Coronary artery (tissue), 2 donors: ENCODE data around the gene KLF13.

Experiments
- DNase-seq: peaks from one replicate; pipeline ENCODE4 v3.0.0-alpha.2; 2017; ENCODE audit warnings: low spot score
- H3K27ac ChIP-seq, 2 donors: fragments of 200-600 bp; sonication (generic); one replicate each; pipeline ENCODE4 v1.5.1; 2016 to 2019
- H3K4me3 ChIP-seq: fragments of 200-600 bp; sonication (generic); 2 replicates; pipeline ENCODE4 v1.5.1; 2016; ENCODE audit warnings: mild to moderate bottlenecking, moderate library complexity
- TF ChIP-seq, protein P1 (sequence below): fragments of 200-600 bp; sonication (generic); IDR thresholded peaks from one replicate; pipeline ENCODE4 v1.5.1; 2019; ENCODE audit warnings: antibody characterized with exemption

KLF13 gene

DNA sequence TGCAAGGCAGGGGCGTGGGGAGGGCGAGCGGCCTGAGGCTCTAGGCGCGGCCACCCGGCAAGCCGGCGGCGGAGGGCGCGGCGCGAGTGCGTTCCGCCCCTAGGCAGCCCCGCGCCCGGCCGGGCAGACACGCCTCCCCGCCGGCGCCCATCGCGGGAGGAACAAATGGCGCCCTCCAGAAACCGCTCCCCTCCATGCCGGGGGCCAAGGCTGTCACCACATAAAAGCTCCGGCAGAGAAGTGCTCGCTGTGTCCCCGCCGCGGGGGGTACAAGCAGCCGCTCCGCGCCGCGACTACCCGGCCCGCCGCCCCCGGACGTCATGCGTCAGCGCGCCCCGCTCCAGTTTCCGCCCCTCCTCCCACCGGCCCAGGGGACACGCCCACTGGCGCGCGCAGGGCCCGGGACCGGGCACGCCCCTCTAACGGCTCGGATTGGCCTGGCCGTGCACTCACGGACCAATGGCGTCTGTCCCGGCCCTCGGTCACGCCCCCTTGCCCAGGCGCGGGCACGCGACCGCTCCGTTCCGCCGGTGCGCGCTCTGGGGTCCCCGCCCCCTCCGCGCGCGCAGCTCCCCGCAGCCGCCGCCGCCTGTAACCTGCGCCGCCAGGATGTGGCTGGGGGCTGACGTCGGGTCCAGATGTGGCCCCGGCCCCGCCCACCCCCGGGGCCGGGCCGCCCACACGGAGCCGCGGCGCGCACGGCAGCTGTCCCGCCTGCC, at the start of gene KLF13:
TSS of gene KLF13 (plus strand) at position 680 of the 719 bp plus-strand sequence. CDS start 378 bp downstream, outside the sequence.
- DNase-seq: peak; percentile 99
- Histone ChIP-seq H3K27ac (peak within 1 kb of the TSS; percentile 97 to 99), H3K4me3 (peak within 1 kb of the TSS; percentile 92)
- TF ChIP-seq, protein P1, sequence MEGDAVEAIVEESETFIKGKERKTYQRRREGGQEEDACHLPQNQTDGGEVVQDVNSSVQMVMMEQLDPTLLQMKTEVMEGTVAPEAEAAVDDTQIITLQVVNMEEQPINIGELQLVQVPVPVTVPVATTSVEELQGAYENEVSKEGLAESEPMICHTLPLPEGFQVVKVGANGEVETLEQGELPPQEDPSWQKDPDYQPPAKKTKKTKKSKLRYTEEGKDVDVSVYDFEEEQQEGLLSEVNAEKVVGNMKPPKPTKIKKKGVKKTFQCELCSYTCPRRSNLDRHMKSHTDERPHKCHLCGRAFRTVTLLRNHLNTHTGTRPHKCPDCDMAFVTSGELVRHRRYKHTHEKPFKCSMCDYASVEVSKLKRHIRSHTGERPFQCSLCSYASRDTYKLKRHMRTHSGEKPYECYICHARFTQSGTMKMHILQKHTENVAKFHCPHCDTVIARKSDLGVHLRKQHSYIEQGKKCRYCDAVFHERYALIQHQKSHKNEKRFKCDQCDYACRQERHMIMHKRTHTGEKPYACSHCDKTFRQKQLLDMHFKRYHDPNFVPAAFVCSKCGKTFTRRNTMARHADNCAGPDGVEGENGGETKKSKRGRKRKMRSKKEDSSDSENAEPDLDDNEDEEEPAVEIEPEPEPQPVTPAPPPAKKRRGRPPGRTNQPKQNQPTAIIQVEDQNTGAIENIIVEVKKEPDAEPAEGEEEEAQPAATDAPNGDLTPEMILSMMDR: no peak

DNA sequence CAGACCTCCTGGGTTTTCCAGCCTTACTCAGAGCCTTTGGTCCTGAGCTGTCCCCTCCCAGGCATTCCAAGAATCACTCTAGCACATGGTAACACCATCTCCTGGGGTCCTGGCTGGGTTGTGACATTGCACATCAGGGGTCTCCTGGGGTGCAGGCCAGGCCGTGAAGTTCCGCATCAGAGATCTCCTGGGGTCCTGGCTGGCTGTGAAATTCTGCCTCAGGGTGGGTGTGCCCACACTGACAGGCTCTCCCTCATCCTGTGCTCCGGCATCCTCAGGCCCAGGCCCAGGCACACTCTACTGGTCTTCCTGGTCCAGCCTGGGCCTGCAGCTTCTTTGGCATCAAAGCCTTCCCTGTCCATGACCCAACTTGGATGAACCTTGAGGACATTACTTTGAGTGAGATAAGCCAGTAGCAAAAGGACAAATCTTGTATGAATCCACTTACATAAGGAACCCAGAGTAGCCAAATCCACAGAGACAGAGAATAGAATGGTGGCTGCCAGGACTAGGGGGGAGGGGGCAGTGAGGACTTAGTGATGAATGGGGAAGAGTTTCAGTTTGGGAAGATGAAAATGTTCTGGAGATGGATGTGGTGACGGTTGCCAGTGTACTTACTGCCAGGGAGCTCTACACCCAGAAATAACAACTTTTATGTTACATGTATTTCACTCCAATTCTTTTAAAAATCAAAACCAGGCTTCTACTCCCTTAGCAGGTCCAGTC, 49.1 kb upstream of the KLF13 start:
- Histone ChIP-seq H3K4me3 (no peak overlapping the region), H3K27ac (no peak overlapping the region)
- TF ChIP-seq, protein P1: no peak
- peak; percentile 66 for DNase-seq

DNA sequence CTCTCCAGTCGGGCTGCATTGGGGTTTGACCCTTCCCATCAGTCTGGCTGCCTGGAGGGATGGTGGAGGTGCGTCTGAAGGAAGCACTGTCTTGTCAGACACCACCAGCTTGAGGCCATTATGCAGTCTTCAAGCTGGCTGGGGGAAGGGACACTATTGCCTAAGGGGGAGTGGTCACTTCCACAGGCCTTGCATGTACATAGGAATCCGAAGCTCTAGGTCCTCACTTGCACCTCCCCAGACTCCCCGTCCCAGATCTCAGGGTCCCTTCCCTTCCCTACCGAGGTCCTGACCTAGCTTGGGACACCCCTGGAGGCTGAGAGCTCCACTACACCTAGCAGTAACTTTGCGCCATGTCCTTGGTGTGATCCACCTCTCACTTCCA, 48.6 kb upstream of the KLF13 start:
- TF ChIP-seq, protein P1: no peak
- Histone ChIP-seq H3K4me3 (no peak overlapping the region), H3K27ac (no peak overlapping the region)
- no peak for DNase-seq

GRCh38 chr15:31278544-31279220, 48.0 kb upstream of the KLF13 start:
- no peak overlapping the region for H3K27ac ChIP-seq
- DNase-seq: peak; percentile 62
- H3K4me3 ChIP-seq: no peak overlapping the region
- TF ChIP-seq, protein P1: no peak

DNA sequence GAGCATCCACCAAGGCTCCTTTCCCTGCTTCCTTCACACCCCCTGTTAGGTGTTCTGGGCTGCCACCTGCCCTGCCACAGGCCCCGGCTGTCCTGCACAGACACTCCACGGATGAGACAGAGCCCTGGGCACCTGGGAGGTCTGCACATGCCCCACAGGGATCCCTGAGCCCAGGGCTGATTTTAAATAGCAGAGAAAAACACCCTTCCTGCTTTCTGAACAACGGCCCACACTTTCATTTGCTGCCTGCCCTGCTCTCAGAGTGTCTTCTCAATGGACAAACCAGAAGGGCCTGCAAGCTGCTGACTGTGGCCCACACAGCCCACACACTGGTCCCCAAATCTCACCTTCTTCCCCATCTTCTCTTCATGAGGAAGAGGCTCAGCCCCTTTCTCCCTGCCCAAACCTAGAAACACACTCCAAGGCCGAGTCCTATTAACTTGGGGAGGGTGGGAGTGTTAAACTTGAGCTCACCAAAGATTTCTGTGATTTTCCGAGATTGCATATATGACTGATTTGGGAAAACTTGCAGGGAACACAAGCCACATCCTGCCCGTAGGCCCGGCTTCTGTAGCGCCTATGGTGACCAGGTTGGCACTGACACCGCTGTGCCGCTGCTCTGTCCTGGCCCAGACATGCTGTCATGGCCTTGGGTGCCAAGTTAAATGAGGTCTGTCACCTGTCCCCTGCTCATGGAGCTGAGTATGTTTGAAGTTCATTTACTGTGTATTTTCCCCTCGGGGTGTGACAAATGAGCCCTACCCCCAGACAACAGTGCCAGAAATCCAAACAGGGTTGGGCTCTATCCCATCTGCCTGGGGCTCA, 47.2 kb upstream of the KLF13 start:
- Histone ChIP-seq H3K4me3 (no peak overlapping the region), H3K27ac (no peak overlapping the region)
- TF ChIP-seq, protein P1: no peak
- no peak for DNase-seq

DNA sequence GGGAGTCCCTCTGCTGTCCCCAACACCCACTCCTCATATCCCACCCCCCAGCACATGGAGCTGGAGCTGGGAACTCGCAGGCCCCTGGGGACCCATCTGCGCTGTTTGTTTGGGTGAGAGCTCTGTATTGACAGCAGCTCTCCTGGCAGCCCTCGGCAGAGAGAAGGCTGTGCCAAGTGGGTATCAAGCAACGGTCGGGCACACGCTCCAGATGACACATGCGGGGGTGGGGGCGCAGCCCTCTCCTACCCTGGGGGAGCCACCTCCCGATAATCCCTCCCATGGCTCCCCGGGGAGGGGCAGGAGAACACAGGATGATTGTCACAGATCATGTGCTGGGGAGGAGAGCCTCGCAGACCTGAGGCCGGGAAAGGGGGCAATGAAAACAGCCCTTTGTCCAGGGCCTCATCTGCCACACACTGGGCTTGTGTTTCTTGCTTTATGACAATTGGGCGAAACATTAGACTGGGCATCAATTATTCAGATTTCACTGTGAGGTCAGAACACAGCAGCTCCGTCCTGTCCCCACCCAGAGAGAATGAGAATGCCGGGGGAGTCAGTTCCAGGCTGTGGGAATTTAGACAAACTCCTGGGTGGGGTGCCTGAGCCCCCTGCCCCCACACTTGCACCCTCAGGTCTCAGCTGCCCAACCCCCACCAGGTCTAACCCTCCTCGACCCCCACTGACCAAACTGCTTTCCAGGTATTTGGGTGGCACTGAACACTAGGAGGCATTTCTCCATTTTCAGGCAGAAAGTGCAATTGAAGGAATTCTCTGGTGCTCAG, 46.4 kb upstream of the KLF13 start:
- TF ChIP-seq, protein P1: no peak
- H3K4me3 ChIP-seq: no peak overlapping the region
- no peak overlapping the region for H3K27ac ChIP-seq
- peak; percentile 68 for DNase-seq
